Stomach (tissue), 4 donors: ENCODE measurements around the gene GLTPD2.

Experiments
- CTCF ChIP-seq, 7 experiments: fragments of 450-650 bp in 4 of 7; fragments of 200-600 bp in 3 of 7; sonication (generic) in 3 of 7; IDR thresholded peaks; one replicate each; pipeline ENCODE4 v1.5.1; 2016 to 2019; ENCODE audit warnings: antibody characterized with exemption in 7 of 7, control low read depth in 2 of 7, mild to moderate bottlenecking in 1 of 7
- EP300 ChIP-seq: sonication (generic); formaldehyde crosslinking; IDR thresholded peaks from one replicate; pipeline ENCODE4 v1.6.1; 2017; ENCODE audit warnings: antibody characterized with exemption
- POLR2A ChIP-seq, 4 donors: fragments of 450-650 bp; IDR thresholded peaks; one replicate each; pipeline ENCODE4 v1.6.1; 2016; ENCODE audit warnings: antibody characterized with exemption in 4 of 4, control low read depth in 2 of 4, mild to moderate bottlenecking in 1 of 4, moderate library complexity in 1 of 4
- POLR2AphosphoS5 ChIP-seq, 3 donors: sonication (generic); formaldehyde crosslinking; IDR thresholded peaks; one replicate each; pipeline ENCODE4 v1.6.1; 2016; ENCODE audit warnings: antibody characterized with exemption in 3 of 3

- TF ChIP-seq CTCF (IDR thresholded peaks at IDR 0.05) (no peak), POLR2AphosphoS5 (IDR thresholded peaks at IDR 0.05) (no peak), EP300 (no peak), POLR2A (IDR thresholded peaks at IDR 0.05) (no peak)
These were observed 22.0 kb downstream of the GLTPD2 start for GRCh38 chr17:4810696-4811290.
